IMR-90 (cell line): Measurements from ENCODE around the gene APOBEC3F. TPM values are rescaled to one million over a fixed set of nuclear protein-coding genes. Genes with fewer than 3 reads are reported as not detected.
A peak's percentile ranks its signal among the peaks of the same experiment; 100 is the strongest.

Source experiments
- ATAC-seq: fragments of 200-7000 bp; cut with Tn5 transposase; 2 replicates; pipeline ENCODE4 v1.9.1; 2020; ENCODE audit warnings: low read depth, mild to moderate bottlenecking, moderate library complexity
- BruUV-seq: library from RNA; stranded (reverse); fragments of 400-500 nt; replicated peaks from 2 replicates; lab custom pipeline; 2021; lab: Mats Ljungman, UMichigan
- CTCF ChIA-PET: fragments of 300-600 bp; formaldehyde crosslinking; extraction: SDS; loops from one replicate; lab custom pipeline; 2021; ENCODE audit warnings: antibody characterized with exemption; lab: Yijun Ruan, JAX
- POLR2A ChIA-PET: fragments of 300-600 bp; sonication (Branson Sonifier 250); formaldehyde crosslinking; loops from one replicate; lab custom pipeline; 2022; ENCODE audit warnings: antibody characterized with exemption; ENCODE audit not compliant: unreplicated experiment; lab: Charles Lee
- DNase-seq: peaks from one replicate; pipeline ENCODE4 v3.0.0; 2013
- H2AFZ ChIP-seq: replicated peaks from 2 replicates; pipeline ENCODE3; 2013; ENCODE audit warnings: low read length, mild to moderate bottlenecking; ENCODE audit not compliant: poor library complexity
- H2AK5ac ChIP-seq: 2 replicates; pipeline ENCODE4 v1.6.1; 2013; ENCODE audit warnings: low read depth, low read length, inconsistent platforms
- H2AK9ac ChIP-seq: replicated peaks from 2 replicates; pipeline ENCODE3; 2013; ENCODE audit warnings: mild to moderate bottlenecking, low read depth, low read length, moderate library complexity; ENCODE audit not compliant: poor library complexity
- H2BK120ac ChIP-seq: 2 replicates; pipeline ENCODE4 v1.6.1; 2013; ENCODE audit warnings: low read depth, low read length, inconsistent platforms
- H2BK15ac ChIP-seq: 3 replicates; pipeline ENCODE4 v1.6.1; 2013; ENCODE audit warnings: low read depth, low read length, inconsistent platforms
- H2BK20ac ChIP-seq: 2 replicates; pipeline ENCODE4 v1.6.1; 2013; ENCODE audit warnings: low read depth, mild to moderate bottlenecking, inconsistent platforms, low read length, moderate library complexity
- H2BK5ac ChIP-seq: 2 replicates; pipeline ENCODE4 v1.6.1; 2013; ENCODE audit warnings: mild to moderate bottlenecking, low read depth, low read length, inconsistent platforms; ENCODE audit not compliant: poor library complexity, severe bottlenecking
- H3K14ac ChIP-seq: replicated peaks from 2 replicates; pipeline ENCODE4 v1.6.1; 2013; ENCODE audit warnings: low read depth, low read length, inconsistent platforms
- H3K18ac ChIP-seq: 2 replicates; pipeline ENCODE4 v1.6.1; 2013; ENCODE audit warnings: low read depth, low read length, control low read depth
- H3K23ac ChIP-seq: 2 replicates; pipeline ENCODE4 v1.6.1; 2013; ENCODE audit warnings: low read depth, low read length, inconsistent platforms
- H3K27ac ChIP-seq: 2 replicates; pipeline ENCODE4 v1.5.1; 2013; ENCODE audit warnings: mild to moderate bottlenecking, control low read depth, low read length; ENCODE audit not compliant: insufficient read depth
- H3K27me3 ChIP-seq: 2 replicates; pipeline ENCODE4 v1.6.1; 2013; ENCODE audit warnings: low read length; ENCODE audit not compliant: control insufficient read depth, insufficient read depth
- H3K36me3 ChIP-seq: 2 replicates; pipeline ENCODE4 v1.6.1; 2013; ENCODE audit warnings: low read length, mixed read lengths; ENCODE audit not compliant: control insufficient read depth, insufficient read depth
- H3K4ac ChIP-seq: 2 replicates; pipeline ENCODE4 v1.6.1; 2013; ENCODE audit warnings: low read depth, low read length, inconsistent platforms
- H3K4me1 ChIP-seq: 2 replicates; pipeline ENCODE4 v1.6.1; 2013; ENCODE audit warnings: low read length, mixed read lengths; ENCODE audit not compliant: control insufficient read depth, insufficient read depth
- H3K4me2 ChIP-seq: 2 replicates; pipeline ENCODE4 v1.6.1; 2013; ENCODE audit warnings: low read depth, mild to moderate bottlenecking, control low read depth, low read length, moderate library complexity
- H3K4me3 ChIP-seq: 2 replicates; pipeline ENCODE4 v1.5.1; 2013; ENCODE audit warnings: low read depth, mild to moderate bottlenecking, control low read depth, low read length, moderate library complexity; ENCODE audit not compliant: insufficient read depth
- H3K56ac ChIP-seq: 2 replicates; pipeline ENCODE4 v1.6.1; 2013; ENCODE audit warnings: low read length, inconsistent platforms; ENCODE audit not compliant: insufficient read depth; ENCODE audit errors: extremely low read depth
- H3K79me1 ChIP-seq, 2 experiments: 2 replicates each; pipeline ENCODE4 v1.6.1; 2013; ENCODE audit warnings: low read length in 2 of 2, inconsistent platforms in 1 of 2, low read depth in 1 of 2
- H3K9ac ChIP-seq: 2 replicates; pipeline ENCODE4 v1.6.1; 2013; ENCODE audit warnings: low read depth, low read length, control low read depth
- H3K9me1 ChIP-seq: 2 replicates; pipeline ENCODE4 v1.6.1; 2013; ENCODE audit warnings: low read length, inconsistent platforms; ENCODE audit not compliant: insufficient read depth
- H3K9me3 ChIP-seq: 2 replicates; pipeline ENCODE4 v1.6.1; 2013; ENCODE audit warnings: low read length; ENCODE audit not compliant: control insufficient read depth, insufficient read depth
- H4K20me1 ChIP-seq: 2 replicates; pipeline ENCODE4 v1.6.1; 2013; ENCODE audit warnings: low read length, inconsistent platforms; ENCODE audit not compliant: insufficient read depth
- H4K5ac ChIP-seq: 2 replicates; pipeline ENCODE4 v1.6.1; 2013; ENCODE audit warnings: mild to moderate bottlenecking, low read depth, low read length, control low read depth
- H4K8ac ChIP-seq, 2 experiments: 2 replicates each; pipeline ENCODE4 v1.6.1; 2013; ENCODE audit warnings: low read depth in 2 of 2, low read length in 2 of 2, control low read depth in 1 of 2, inconsistent platforms in 1 of 2
- H4K91ac ChIP-seq: 2 replicates; pipeline ENCODE4 v1.6.1; 2013; ENCODE audit warnings: low read depth, low read length, inconsistent platforms; ENCODE audit not compliant: insufficient read depth
- CEBPB ChIP-seq: IDR thresholded peaks from 2 replicates; pipeline ENCODE4 v1.6.1; 2012; ENCODE audit warnings: low read depth, low read length, improper control_type of control experiment
- CHD1 ChIP-seq: IDR thresholded peaks from 2 replicates; pipeline ENCODE4 v1.6.1; 2012; ENCODE audit warnings: low read depth, low read length, improper control_type of control experiment
- CTCF ChIP-seq: conservative IDR thresholded peaks from 2 replicates; pipeline ENCODE4 v1.5.1; 2012; ENCODE audit warnings: mild to moderate bottlenecking, low read depth, low read length, improper control_type of control experiment
- POLR2A ChIP-seq: IDR thresholded peaks from 2 replicates; pipeline ENCODE4 v1.6.1; 2012; ENCODE audit warnings: mild to moderate bottlenecking, low read depth, low read length
- RCOR1 ChIP-seq: IDR thresholded peaks from 2 replicates; pipeline ENCODE4 v1.6.1; 2012; ENCODE audit warnings: mild to moderate bottlenecking, low read length, improper control_type of control experiment; ENCODE audit not compliant: insufficient replicate concordance
- WGBS, 2 experiments: methylation state at CpG; one replicate each; pipeline versions ENCODE4 v1.1.5 to v1.1.7; 2013; ENCODE audit warnings: missing lambda C conversion rate in 2 of 2; ENCODE audit not compliant: insufficient read length in 1 of 2; ENCODE audit errors: extremely low coverage in 2 of 2; 5-methylcytosine and 5-hydroxymethylcytosine counted together
- dilution Hi-C: fragments of 300-500 bp; cut with HindIII; formaldehyde crosslinking; loops from one replicate; pipeline ENCODE4 v1.14.3; 2018; ENCODE audit warnings: low sequenced_read_pairs; ENCODE audit not compliant: unreplicated experiment
- in situ Hi-C: fragments of 300-500 bp; cut with MboI; formaldehyde crosslinking; loops from 3 replicates; pipeline ENCODE4 v1.14.3; 2019; ENCODE audit warnings: low sequenced_read_pairs, inconsistent platforms, mixed read lengths
- intact Hi-C: fragments of 100-400 bp; cut with micrococcal nuclease; formaldehyde crosslinking; loops from 2 replicates; pipeline ENCODE4 v1.10.0; 2022
- polyA plus RNA-seq, 3 experiments: library from polyadenylated mRNA; depleted of rRNA; stranded (reverse); fragments of >200 nt; gene quantifications; 2 replicates each; pipeline ENCODE4 v1.2.3, GENCODE V29; 2012; ENCODE audit warnings: low replicate concordance in 1 of 3
- total RNA-seq: library from RNA; depleted of rRNA; stranded (reverse); fragments of >200 nt; gene quantifications from 2 replicates; pipeline ENCODE4 v1.2.3, GENCODE V29; 2012
- TF ChIP-seq, protein P1 (sequence below): fragments of 150-350 bp; IDR thresholded peaks from 2 replicates; pipeline ENCODE4 v1.6.1; 2016; ENCODE audit warnings: low read depth, mild to moderate bottlenecking, low read length, moderate library complexity, borderline replicate concordance
- TF ChIP-seq, protein P2 (sequence below): fragments of 150-350 bp; IDR thresholded peaks from 2 replicates; pipeline ENCODE4 v1.6.1; 2017; ENCODE audit warnings: mild to moderate bottlenecking, antibody characterized with exemption, low read length, low read depth

APOBEC3F gene
- total and polyA plus RNA-seq, 2 of the 4 experiments (the other 2 are of a cell fraction), result 3.4 to 8.3 TPM

DNA sequence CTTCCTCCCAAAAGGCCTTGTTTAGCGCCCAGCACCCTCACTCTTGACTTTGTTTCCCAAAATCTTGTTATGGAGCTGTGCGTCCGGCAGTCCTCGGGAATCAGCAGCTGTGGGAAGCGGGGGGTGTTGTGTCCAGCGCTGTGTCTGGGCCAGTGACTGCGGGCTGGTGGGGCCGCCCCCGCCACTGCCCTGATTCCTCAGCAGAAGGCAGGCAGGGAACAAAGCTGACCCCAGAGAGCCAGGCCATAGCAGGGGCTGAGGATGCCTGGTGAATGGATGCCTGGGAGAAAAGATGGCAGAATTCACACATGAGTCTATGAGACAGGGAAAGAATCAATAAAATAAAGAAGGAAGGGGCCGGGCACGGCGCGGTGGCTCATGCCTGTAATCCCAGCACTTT lies 24.1 kb upstream of the APOBEC3F start:
- no peak overlapping the region for H3K27ac ChIP-seq
- no peaks in the 10 kb centered on the region for H3K9me3 ChIP-seq
- in situ Hi-C loops (no loop called here), intact Hi-C loops (no loop called here), dilution Hi-C loops (no loop called here)
- TF ChIP-seq RCOR1, result no peak
- TF ChIP-seq, protein P1, sequence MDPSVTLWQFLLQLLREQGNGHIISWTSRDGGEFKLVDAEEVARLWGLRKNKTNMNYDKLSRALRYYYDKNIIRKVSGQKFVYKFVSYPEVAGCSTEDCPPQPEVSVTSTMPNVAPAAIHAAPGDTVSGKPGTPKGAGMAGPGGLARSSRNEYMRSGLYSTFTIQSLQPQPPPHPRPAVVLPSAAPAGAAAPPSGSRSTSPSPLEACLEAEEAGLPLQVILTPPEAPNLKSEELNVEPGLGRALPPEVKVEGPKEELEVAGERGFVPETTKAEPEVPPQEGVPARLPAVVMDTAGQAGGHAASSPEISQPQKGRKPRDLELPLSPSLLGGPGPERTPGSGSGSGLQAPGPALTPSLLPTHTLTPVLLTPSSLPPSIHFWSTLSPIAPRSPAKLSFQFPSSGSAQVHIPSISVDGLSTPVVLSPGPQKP, result no peak
- TF ChIP-seq, protein P2, sequence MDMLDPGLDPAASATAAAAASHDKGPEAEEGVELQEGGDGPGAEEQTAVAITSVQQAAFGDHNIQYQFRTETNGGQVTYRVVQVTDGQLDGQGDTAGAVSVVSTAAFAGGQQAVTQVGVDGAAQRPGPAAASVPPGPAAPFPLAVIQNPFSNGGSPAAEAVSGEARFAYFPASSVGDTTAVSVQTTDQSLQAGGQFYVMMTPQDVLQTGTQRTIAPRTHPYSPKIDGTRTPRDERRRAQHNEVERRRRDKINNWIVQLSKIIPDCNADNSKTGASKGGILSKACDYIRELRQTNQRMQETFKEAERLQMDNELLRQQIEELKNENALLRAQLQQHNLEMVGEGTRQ, result no peak
- no peak for TF ChIP-seq CHD1
- TF ChIP-seq CEBPB, result no peak
- no peak for TF ChIP-seq CTCF
- TF ChIP-seq POLR2A, result no peak
- no peak overlapping the region for H3K4ac ChIP-seq
- H2AK9ac ChIP-seq, result peak overlapping the region; percentile 65
- peaks cover 8% of the 10 kb centered on the region; the same call in 1 of the 2 replicates for H3K36me3 ChIP-seq
- H2BK5ac ChIP-seq, result no peak overlapping the region
- no peak overlapping the region for H3K14ac ChIP-seq
- no peaks in the 10 kb centered on the region for H4K20me1 ChIP-seq
- no peak overlapping the region for H3K18ac ChIP-seq
- H2BK15ac ChIP-seq, result no peak overlapping the region
- peaks cover 9% of the 10 kb centered on the region for H3K9me1 ChIP-seq
- no TSS peak for BruUV-seq
- no peak overlapping the region for H2AFZ ChIP-seq
- no peak overlapping the region for H2BK20ac ChIP-seq
- H4K91ac ChIP-seq, result no peak overlapping the region
- POLR2A ChIA-PET, result no interaction called here
- no peaks in the 10 kb centered on the region for H3K27me3 ChIP-seq
- H2BK120ac ChIP-seq, result no peak overlapping the region
- H3K4me1 ChIP-seq, result peaks cover 8% of the 10 kb centered on the region
- H3K23ac ChIP-seq, result no peak overlapping the region
- 0 out of 4 replicates have a peak overlapping the region, but pooled peaks of 1 of the 2 experiments have one; percentile 9 for H4K8ac ChIP-seq
- WGBS, 2 experiments, result 100% methylated on average over 1 of the region's 13 CpGs; no CpG with 5 or more reads in 1 of the 2 experiments
- no peak overlapping the region for H3K4me2 ChIP-seq
- no peak overlapping the region for H3K9ac ChIP-seq
- H2AK5ac ChIP-seq, result no peak overlapping the region
- peaks cover 8 to 39% of the 10 kb centered on the region in 2 experiments for H3K79me1 ChIP-seq
- H3K4me3 ChIP-seq, result no peak overlapping the region
- DNase-seq (no peak), ATAC-seq (no peak)
- no peak overlapping the region for H4K5ac ChIP-seq
- no peak overlapping the region for H3K56ac ChIP-seq
- CTCF ChIA-PET, result no interaction called here
